Neural cell (in vitro differentiated cells): ENCODE results near the gene KANSL3.

Experiments used
- MXI1 ChIP-seq: fragments of 450-650 bp; conservative IDR thresholded peaks from 2 replicates; pipeline ENCODE4 v1.6.1; 2014; ENCODE audit warnings: antibody characterized with exemption, mild to moderate bottlenecking; ENCODE audit not compliant: poor library complexity, severe bottlenecking
- TF ChIP-seq, protein P1 (sequence below): fragments of 450-650 bp; IDR thresholded peaks from 2 replicates; pipeline ENCODE4 v1.5.1; 2014; ENCODE audit warnings: antibody characterized with exemption, mild to moderate bottlenecking, moderate library complexity; ENCODE audit not compliant: poor library complexity, severe bottlenecking

DNA sequence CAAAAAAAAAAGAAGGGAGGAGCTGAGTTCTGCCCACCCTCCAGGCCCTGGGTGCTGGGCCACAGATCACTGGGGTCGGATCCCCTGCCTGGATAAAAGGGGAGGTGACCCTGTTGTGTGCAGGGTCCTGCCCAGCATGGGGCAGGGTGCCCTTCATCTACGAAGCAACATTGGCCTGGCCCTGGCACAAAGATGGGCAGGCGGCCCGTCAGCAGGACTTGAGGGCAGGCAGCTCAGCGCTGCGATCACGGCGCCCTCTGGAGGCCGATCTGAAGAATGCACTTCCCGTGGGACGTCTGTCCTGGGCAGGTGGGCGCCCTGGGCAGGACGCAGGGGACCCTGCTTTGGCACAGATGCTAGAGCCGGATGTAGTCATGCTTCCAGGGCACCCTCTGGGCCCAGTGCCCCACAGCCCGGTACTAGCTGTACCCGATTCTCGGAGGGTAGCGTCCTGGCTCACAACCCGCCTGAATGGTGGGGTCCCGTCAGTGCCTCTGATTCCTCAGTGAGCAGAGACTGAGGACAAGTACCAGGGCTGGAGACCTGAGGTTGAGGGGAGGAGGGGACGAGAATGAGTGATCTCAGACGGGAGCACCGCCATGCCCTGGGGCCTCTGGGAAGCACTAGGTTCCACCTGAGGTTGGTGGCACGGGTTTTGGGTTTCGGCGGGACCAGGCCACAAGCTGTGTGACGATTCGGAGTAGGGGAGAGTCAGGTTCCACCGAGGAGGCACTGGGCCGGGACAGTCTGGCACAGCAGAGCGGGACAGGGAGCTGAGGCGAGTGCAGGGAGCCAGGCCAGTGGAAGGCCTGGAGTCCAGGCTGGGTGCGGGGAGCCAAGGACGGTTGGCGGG lies 83.6 kb downstream of the KANSL3 start:
- TF ChIP-seq, protein P1, sequence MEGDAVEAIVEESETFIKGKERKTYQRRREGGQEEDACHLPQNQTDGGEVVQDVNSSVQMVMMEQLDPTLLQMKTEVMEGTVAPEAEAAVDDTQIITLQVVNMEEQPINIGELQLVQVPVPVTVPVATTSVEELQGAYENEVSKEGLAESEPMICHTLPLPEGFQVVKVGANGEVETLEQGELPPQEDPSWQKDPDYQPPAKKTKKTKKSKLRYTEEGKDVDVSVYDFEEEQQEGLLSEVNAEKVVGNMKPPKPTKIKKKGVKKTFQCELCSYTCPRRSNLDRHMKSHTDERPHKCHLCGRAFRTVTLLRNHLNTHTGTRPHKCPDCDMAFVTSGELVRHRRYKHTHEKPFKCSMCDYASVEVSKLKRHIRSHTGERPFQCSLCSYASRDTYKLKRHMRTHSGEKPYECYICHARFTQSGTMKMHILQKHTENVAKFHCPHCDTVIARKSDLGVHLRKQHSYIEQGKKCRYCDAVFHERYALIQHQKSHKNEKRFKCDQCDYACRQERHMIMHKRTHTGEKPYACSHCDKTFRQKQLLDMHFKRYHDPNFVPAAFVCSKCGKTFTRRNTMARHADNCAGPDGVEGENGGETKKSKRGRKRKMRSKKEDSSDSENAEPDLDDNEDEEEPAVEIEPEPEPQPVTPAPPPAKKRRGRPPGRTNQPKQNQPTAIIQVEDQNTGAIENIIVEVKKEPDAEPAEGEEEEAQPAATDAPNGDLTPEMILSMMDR, result peak; percentile 72
- no peak for TF ChIP-seq MXI1
